Stromal cell of bone marrow (primary cell): ENCODE data around the gene GRM8.

Experiments used
- DNase-seq: peaks from one replicate; pipeline ENCODE4 v3.0.0-alpha.2; 2012; ENCODE audit warnings: low read depth

Gene GRM8

DNA sequence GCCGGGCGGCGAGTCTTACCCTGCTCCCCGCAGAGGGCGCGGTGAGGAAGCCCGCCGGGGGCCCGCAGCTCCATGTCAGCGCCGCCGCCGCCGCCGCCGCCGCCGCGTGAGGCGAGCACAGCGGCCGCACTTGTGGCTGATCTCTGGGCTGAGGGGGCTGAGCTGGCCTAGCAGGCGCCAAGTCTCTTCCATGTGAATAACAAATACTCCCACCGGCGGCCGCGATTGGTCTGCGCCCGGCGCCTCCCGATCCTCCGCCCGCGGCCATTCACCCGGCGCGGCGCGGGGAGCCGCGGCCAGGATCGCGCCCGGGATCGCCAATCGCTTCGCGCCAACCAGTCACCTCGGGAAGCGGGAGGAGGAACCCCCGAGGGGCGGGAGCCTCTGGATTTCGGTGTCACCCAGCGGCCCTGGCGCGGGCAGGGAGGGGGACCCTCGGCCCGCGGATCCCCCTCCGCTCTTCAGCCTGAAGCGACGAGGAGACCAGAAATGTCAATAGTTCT, at the start of gene GRM8:
GRM8 (minus strand) TSS at position 164 of the 503 bp plus-strand sequence.
- DNase-seq, result no peak

DNA sequence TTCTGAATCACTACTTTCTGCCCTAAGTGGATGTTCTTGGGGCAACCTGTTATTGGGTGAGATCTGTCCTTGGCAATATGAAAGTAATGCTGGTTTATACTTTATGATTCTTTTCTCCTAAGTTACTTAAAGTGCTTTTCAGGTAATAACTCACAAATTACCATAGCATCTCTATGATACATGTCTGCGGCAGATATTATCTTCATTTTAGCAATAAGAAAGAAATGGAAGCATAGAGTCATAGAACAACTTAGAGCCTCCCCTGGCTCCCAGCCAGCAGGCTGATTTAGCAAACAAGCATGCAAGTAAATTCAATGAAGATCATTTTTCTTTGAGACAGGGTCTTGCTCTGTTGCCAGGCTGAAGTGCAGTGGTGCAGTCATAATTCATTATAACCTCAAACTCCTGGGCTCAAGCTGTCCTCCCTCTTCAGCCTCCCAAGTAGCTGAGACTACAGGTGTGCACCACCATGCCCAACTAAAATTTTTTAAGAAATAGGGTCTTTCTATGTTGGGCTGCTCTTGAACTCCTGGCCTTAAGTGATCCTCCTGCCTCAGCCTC, 38.1 kb upstream of the GRM8 start:
- no peak for DNase-seq

DNA sequence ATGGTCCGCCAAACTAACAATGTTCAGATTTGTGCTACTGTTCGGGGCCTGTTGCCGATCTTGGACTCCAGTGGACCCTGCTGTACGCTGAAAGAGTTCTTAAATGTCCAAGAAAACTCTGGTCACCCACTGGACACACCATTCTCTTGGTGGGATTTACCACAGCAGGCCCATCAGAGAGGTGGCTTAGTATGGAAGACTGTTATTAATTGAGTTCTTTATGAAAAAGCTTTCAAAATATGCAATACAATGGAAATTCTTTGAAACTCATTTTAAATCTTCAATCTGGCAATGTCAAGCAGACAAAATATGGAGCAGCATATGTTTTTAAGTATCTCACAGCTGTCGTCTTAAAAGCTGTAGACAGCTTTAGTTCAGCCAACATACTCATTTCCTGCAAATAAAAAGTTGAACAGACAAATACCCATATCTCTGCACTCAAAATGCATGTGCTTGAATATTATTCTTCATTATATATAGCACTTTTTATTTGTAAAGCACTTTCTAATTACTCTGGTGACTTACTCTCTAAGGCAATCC, 37.4 kb upstream of the GRM8 start:
- DNase-seq, result no peak

DNA sequence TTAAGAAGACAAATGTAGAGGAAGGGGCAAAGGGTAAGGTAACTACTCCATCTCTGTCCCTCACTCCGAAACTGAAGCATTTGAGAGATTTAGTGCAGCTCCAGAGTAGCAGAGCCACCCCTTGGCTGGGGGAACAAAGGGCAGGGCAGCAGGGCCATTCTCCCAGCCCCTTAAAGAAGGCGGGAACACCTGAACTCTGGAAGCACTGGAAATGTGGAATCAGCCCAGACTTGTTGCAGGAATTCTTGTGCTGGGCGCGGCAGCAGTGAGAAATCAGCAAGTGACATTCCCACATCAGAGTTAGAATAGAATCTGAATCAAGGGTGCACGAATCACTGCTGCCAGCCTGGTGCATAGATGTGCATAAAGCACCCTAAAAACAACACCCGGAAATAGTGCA, 34.4 kb upstream of the GRM8 start:
- no peak for DNase-seq

DNA sequence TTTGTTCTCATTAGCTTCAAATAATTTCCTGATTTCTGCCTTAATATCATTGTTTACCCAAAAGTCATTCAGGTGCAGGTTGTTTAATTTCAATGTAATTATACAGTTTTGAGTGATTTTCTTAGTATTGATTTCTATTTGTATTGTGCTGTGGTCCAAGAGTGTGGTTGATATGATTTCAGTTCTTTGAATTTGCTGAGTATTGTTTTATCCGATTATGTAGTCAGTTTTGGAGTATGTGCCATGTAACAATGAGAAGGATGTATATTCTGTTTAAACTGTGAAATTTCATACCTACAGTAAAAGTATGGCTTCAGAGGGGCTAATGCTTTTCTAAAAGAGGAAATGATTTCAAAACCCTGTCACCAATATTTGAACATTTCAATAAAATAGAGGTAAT, 17.4 kb upstream of the GRM8 start:
- no peak for DNase-seq

DNA sequence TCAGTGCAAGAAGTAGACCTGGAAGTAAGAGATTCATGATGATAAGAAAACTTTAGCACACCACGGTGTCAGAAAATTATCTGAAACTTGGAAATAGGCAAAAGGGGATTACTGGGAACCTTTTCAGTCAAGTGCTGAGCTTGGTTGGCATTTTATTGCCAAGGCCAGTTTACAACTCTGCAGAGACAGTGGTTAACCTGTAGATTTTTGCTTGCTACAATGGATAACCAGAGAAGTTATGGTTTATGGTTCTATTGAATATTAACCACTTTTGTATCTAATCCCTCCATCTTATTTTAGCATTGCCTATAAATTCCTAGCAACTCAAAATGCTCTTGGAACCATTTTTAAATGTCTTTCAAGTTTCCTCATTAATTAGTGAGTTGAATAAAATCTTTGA, 13.3 kb upstream of the GRM8 start:
- no peak for DNase-seq

DNA sequence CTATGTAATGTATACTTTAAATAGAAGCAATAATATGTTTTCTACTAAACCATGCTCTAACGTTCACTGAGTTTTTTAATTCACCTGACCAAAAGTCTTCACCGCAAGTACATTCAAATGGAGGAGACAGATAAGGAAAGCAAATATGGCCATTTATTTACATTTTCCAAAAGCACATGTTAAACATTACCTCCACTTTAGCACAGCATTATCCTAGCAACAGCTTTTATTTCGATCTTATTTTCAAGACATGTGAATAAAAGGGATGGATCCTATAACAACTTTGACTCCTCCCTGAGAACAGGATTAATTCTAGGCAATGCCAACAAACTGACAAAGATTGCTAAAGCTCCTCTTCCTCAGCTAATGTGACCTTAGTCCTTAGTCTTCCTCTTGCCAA, 11.5 kb upstream of the GRM8 start:
- DNase-seq, result no peak

DNA sequence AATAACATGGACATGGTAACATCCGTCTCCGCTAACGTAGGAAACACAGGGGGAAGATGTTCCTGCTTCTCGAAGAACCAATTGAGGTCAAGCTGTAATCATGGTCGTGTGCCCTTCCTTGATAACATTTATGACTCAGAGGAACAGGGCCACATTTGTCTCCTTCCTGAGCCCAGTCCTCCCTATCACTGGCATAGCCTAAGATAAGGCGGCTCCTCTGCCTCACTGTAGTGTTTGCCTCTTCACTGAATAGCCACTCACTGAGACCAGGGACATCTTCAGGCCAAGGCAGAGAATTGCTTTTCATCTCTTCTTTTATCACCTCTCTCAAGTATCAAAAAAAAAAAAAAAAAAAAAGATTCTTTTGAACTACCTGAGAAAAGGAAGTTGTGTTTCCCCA, 5.4 kb upstream of the GRM8 start:
- DNase-seq, result no peak

DNA sequence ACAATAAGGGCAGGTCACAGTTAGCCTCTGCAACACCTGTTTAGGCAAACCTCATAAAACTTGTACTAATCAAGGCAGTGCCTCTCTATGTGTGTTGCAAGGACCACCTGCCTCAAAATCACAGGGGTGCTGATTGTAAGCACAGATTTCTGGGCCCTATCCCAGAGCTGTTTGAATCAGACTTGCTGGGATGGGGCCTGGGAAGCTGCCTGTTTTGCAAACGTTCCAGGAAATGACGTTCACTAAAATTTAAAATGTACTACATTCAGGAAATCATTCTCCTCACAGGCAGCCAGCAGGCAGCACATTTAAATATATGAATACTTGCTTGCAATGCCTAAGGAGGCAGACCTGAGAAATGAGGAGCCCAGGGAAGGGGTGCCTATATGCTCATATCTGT, 4.3 kb upstream of the GRM8 start:
- DNase-seq, result no peak

DNA sequence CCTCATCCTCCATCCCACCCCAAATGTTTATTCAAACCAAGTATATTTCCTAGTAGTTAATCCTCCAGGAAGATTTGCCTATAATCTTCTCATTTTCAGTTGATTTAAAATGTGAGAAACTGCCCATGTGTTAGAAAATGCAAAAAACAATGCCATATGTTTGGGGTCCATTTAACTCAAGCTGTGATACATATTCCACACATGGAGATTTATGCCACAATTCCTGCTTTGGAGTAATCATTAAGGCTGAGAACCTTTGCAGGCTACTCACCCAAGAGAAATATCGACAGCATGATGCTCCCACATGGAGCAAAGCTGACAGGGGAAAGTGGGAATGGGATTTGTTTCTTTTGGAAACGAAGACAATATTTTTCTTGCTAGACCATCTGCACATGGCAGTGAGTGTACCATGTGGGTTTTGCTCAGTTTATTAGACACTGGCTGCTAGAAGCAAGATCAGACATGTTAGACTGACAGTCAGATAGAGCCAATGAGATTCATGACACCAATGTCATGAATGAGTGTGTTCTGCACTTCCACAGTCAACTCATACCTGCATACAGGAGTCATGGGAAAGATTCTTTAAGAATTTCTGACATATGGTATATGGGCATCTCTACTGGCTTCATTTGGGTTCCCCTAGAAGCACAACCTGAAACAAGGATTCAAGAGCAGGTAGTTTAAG, 3.4 kb upstream of the GRM8 start:
- DNase-seq, result no peak

DNA sequence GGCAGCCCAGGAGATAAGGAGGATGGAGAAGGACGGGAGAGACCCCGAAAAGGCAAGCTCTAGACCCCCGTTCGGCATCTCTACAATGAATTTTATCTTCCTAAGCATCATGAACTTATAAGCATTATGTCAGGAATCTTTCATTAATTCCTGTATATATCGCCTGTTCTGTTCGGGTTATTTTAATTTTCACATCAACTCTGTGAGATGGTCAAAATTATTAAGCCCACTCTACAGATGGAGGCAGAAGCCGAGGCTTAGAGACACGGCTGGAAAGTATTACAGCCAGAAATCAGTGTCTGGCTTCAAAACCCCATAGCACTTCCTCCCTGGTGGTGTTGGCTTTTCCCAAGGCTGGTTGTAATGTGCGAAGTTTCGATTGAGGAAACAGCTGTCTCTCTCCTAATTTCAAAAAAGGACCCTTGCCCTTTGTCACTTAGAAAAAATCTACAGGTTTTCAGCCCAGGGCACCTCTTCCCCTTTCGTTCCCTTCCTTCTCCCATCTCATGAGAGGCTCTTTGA, 1.5 kb upstream of the GRM8 start:
- no peak for DNase-seq

DNA sequence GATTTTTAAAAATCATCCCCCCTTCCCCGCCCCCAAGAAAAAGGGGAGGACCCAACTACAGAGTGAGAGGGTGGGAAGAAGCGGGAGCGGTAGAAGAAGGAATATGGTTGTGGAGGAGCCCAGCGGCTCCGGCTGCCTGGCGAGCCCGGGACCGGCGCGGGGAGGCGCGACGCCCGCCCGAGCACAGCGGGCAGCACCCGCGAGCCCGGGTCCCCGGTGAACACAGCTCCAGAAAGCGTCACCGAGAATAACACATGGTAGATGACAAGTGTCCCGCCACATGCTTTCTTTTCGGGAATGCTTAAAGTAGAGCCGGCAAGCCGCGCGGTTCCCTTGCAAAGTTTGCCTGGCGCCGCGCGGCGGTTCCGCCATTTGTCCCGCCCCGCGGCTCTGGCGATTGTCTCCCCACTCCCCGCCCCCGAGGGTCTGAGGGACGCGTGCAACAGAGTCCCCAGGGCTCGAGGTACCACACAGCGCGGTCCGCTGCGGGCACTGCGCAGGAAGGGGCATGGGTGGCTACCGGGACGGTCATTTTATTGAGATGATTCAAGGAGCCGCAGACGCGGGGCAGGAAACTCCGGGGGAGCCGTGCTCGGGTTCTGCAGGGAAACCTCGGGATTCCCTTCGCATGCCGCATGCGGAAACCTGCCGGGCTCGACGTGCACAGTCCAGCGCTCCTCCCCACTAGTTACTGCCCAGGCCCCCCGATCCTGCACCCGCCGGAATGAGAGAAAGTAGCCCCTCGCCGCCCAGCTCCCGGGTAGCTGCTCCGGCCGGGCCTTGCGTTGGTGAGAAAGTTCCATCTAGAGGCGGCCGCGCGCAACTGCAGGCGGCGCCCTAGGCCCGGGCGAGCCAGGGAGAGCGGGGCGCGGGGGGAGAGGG, 781 bp upstream of the GRM8 start:
- no peak for DNase-seq

DNA sequence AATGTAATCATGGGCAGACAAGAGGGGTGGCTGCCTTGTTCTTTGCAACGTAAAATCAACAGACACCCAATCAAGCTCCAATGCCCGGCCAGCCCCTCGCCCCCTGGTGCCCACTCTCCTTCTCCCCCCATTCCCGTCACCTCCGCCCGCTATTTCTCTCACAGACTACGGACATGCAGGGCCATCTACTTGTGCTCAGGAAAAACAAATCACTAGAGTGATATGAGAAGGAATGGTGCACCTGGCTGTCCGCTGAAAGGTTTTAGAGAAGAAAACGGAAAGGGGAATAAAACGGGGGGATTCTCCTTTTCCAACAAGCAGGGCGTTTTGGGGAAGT, 396 bp downstream of the GRM8 start:
- no peak for DNase-seq

DNA sequence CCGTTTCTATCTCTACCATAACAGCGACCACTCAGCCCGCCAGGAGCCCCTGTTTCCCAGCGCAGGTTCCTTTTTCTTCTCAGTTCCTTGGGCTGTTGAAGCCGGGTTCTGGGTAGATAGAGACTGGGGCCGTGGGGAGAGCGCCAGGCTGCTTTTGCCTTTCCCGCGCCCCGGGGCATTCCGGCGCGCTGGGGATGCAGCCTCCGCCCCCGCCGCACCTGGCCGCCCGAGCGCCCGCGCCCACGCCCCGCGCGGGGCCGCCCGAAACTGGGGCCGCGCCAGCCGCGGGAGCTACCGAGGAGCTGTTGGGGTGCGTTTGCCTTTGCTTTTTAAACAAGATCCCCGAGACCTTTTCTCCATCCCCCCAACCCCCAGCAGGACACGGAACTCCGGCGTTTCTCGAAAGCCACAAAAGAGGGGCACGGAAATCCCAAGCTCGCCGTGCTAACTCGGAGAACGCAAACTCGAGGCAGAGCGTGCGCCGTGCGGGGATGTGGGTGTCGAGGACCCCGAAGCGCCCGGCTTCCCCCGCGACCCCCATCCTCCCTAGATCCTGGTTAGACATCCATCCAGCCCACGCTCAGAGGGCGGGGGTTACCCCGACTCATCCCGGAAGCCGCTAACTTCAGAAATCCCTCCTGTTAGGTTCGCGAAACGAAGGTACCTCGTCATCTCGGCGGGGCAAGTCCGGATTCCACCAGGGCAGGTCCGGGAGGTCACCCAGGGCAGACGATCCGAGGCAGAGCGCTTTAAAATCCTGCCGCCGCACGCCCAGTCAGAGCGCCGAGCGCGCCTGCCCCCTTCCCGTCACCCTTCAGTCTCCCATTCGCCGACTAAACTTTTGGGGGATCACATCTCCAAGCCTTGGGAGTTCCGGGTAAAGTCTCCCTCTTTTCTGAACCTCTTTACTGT, 1.0 kb downstream of the GRM8 start:
- no peak for DNase-seq

DNA sequence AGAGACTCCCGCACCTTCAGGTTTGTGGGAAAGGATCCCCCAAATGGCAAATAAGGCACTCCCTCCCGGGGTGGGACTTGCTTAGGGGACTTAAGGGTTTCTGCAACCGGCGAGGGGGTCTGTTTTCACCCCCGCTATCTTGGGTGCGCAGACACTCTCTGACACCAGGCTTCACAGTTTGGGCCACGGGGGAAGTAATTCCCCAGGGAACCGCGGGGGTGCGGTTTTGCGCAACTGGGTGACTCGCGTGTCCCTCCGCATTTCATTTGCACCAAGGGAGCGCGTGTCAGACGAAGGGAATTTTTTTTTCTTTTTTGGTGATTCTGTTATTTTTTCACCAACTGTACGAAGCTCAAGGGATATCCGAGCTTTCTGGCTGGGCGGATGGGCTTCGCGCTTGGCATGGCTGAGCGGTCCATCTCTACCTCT, 1.7 kb downstream of the GRM8 start:
- DNase-seq, result no peak

DNA sequence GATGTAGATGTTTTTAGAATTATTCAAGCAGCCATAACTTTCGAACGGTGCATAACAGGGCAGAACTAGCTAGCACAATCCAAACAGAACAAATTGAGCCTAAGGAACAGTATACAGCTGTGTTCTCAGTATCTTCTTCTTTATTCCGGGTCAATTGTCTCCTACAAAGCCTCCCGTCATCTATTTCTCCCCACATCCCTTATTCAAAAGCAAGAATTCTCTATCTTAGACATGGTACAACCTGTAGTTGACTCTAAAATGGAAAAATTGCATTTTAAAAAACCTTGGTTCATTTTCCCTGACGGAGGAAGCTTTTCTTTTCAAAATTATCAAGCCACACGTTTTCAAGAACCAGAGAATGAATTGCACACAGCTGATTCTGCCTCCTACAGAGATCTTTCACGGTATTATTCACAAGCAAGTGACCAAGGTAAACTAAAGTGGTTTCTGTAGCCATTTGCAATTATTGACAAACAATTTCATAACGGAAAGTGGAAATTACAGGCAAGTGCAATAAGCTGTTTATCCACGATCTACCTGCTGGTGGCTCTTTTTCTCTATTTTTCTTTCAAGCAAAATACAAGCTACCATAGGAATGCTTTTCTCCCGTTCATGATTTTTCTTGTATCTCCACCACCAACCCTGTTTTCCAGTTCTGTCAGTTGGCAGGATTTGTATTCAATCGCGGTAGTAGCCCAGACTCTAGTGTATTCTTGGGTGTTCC, 2.3 kb downstream of the GRM8 start:
- DNase-seq, result no peak

DNA sequence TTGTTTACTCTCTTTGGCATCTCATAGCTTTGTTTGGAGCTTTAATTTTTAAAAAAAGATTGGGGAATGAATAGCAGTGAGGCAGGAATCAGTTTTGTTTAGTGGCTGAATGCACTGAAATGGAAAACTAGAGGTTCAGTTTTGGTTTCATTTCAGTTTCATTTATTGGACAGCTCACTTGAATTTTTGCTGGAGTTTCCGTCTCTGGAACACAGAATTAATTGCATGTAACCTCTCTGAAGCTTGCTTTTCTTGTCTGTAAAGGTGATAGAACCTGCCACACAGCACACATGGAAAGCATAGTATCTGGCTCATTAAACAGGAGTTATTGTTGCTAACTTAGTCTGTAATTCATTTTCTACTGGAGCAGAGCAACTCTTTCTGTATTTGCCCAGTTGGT, 7.1 kb downstream of the GRM8 start:
- DNase-seq, result no peak

DNA sequence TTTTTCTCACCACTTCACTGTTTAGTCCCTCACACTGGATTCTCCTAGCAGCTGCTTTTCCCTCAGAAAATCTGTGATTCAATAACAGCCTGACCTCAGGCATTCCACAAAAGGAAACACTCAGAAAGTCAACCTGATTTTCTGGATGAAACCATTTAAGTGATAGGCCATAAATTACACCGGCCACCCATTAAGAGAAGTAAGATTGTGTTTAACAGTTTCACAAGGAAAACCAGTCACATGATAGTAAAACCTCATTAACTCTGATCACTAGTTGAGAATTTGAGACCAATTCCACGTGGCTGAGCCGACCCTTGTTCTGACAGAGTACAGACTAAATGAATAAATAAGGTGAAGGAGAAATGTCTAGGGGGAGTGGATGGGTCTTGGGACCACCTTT, 7.7 kb downstream of the GRM8 start:
- no peak for DNase-seq

DNA sequence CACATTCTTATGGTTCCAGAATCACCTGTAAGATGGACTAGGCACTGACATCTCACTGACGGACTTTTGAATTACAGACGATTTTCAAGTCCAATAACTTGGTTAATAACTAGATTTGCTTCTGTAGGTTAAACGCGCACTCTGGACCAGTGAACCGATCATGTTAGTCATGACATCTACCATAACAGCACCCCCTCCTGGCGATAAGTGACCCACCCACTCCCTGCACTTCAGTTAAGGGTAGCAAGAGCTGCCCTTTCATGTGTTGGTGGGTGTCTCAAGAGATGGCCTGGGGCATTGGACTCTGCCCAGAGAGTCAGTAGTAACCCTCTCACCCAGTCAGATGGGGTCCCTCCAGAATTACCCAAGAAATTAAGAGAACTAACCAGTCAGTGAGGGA, 12.9 kb downstream of the GRM8 start:
- DNase-seq, result no peak

DNA sequence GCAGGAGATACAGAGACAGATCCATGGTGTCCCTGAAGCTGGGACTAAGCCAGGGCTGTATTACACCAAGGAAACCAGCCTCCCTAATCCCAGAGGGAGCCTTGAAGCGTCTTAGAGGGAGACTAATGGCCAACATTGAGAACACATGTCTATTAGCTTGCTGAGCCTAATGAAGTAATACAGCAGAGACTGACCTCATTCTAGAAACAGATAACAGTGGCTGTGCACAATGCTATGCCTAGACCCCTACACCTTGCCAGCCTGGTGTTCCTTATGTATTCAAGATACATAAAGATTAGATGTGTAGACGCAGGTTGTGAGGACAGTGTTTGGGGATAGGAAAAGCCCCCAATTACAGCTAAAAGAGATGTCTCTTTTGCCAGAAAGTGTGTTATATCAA, 19.1 kb downstream of the GRM8 start:
- no peak for DNase-seq

DNA sequence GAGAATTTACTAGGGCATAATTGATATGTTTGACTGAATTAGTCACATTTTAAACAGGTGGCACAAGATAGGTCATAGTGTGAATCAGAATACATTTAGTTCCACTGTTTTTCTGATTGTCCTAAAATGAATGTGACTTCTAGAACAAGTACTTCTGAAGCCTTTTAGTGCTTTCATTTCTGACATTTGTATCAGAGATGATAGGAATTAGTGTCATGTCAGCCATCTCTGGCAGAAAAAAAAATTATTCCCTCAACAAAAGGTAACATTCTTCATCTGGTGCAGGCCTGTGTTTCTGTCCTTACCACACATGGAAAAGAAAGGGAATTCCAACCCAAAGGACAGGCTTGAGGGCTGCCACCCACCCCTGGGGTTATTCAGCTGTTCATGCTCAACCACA, 21.3 kb downstream of the GRM8 start:
- DNase-seq, result no peak
